HepG2 (cell line): ENCODE data around the gene STX10. TPM values are rescaled to one million over a fixed set of nuclear protein-coding genes. Genes with fewer than 3 reads are reported as not detected.
A peak's percentile ranks its signal among the peaks of the same experiment; 100 is the strongest.

Experiments used
- ARNT ChIP-seq: fragments of 450-650 bp; IDR thresholded peaks from 2 replicates; pipeline ENCODE4 v1.6.1; 2017
- CREM ChIP-seq, 2 experiments: sonication (generic) in 1 of 2; formaldehyde crosslinking in 1 of 2; IDR thresholded peaks; 2 replicates each; pipeline versions ENCODE4 v1.4.0 to v1.6.1; 2016 to 2020; ENCODE audit warnings: antibody characterized with exemption in 1 of 2, mild to moderate bottlenecking in 1 of 2, missing genetic modification reagents in 1 of 2
- DNMT3B ChIP-seq: conservative IDR thresholded peaks from 2 replicates; pipeline ENCODE4 v1.6.1; 2016; ENCODE audit warnings: missing biosample characterization, control low read depth
- DR1 ChIP-seq: sonication (generic); formaldehyde crosslinking; IDR thresholded peaks from 2 replicates; pipeline ENCODE4 v1.8.0; 2021; ENCODE audit warnings: mild to moderate bottlenecking, missing genetic modification reagents, inconsistent platforms
- GMEB2 ChIP-seq: IDR thresholded peaks from 2 replicates; pipeline ENCODE4 v1.6.1; 2016; ENCODE audit warnings: missing biosample characterization, missing genetic modification reagents, low read depth
- IKZF4 ChIP-seq: sonication (generic); formaldehyde crosslinking; IDR thresholded peaks from 2 replicates; pipeline ENCODE4 v1.5.1; 2020; ENCODE audit warnings: borderline replicate concordance, mild to moderate bottlenecking, low read depth, missing genetic modification reagents; ENCODE audit errors: not compliant biosample characterization
- IRF1 ChIP-seq: sonication (generic); formaldehyde crosslinking; IDR thresholded peaks from 2 replicates; pipeline ENCODE4 v1.4.0; 2020; ENCODE audit warnings: low read depth, mild to moderate bottlenecking, missing genetic modification reagents
- IRX3 ChIP-seq: sonication (generic); formaldehyde crosslinking; IDR thresholded peaks from 2 replicates; pipeline ENCODE4 v1.8.1; 2023; ENCODE audit warnings: mild to moderate bottlenecking, low read depth, missing genetic modification reagents, borderline replicate concordance
- PITX1 ChIP-seq: sonication (generic); formaldehyde crosslinking; IDR thresholded peaks from 2 replicates; pipeline ENCODE4 v1.5.1; 2020; ENCODE audit warnings: mild to moderate bottlenecking, missing genetic modification reagents
- RXRB ChIP-seq: IDR thresholded peaks from 2 replicates; pipeline ENCODE4 v1.6.1; 2016; ENCODE audit warnings: borderline replicate concordance, missing genetic modification reagents, missing compliant biosample characterization
- SUZ12 ChIP-seq: fragments of 150-350 bp; IDR thresholded peaks from 2 replicates; pipeline ENCODE4 v1.6.1; 2014; ENCODE audit warnings: low read depth, low read length
- ZNF333 ChIP-seq: sonication (generic); formaldehyde crosslinking; IDR thresholded peaks from 2 replicates; pipeline ENCODE4 v1.4.0; 2020; ENCODE audit warnings: mild to moderate bottlenecking, missing genetic modification reagents, borderline replicate concordance
- ZNF33B ChIP-seq: sonication (generic); formaldehyde crosslinking; IDR thresholded peaks from 2 replicates; pipeline ENCODE4 v1.5.1; 2020; ENCODE audit warnings: mild to moderate bottlenecking, missing genetic modification reagents
- ZNF619 ChIP-seq: sonication (generic); formaldehyde crosslinking; IDR thresholded peaks from 2 replicates; pipeline ENCODE4 v1.4.0; 2020; ENCODE audit warnings: mild to moderate bottlenecking, missing genetic modification reagents
- ZNF709 ChIP-seq: sonication (generic); formaldehyde crosslinking; IDR thresholded peaks from 2 replicates; pipeline ENCODE4 v1.5.0; 2020; ENCODE audit warnings: mild to moderate bottlenecking, missing genetic modification reagents
- ZNF761 ChIP-seq: sonication (generic); formaldehyde crosslinking; conservative IDR thresholded peaks from 2 replicates; pipeline ENCODE4 v1.4.0; 2020; ENCODE audit warnings: mild to moderate bottlenecking, missing genetic modification reagents
- ZNF878 ChIP-seq: sonication (generic); formaldehyde crosslinking; IDR thresholded peaks from 2 replicates; pipeline ENCODE4 v1.8.1; 2023; ENCODE audit warnings: mild to moderate bottlenecking, missing genetic modification reagents, moderate library complexity
- polyA plus RNA-seq, 8 experiments: library from polyadenylated mRNA; depleted of rRNA in 3 of 8; stranded (reverse) in 7 of 8; unstranded in 1 of 8; fragments of >200 nt; fragmentation: Illumina TruSeq in 4 of 8; extraction: Trizol in 4 of 8; gene quantifications; 2 replicates each; pipeline versions ENCODE4 v1.2.1 to v1.2.3, GENCODE V29; 2011 to 2016; ENCODE audit warnings: low read depth in 4 of 8, missing spikeins in 1 of 8, mixed read lengths in 1 of 8; ENCODE audit not compliant: insufficient read depth in 1 of 8
- total RNA-seq, 5 experiments: library from RNA; depleted of rRNA; stranded (reverse); fragments of >200 nt; fragmentation: Illumina TruSeq; extraction: Trizol; gene quantifications; 2 replicates each; pipeline ENCODE4 v1.2.3, GENCODE V29; 2016; ENCODE audit warnings: low read depth in 1 of 5
- TF ChIP-seq, protein P1 (sequence below): IDR thresholded peaks from 2 replicates; pipeline ENCODE4 v1.6.1; 2018; ENCODE audit warnings: missing genetic modification reagents, mild to moderate bottlenecking, missing compliant biosample characterization
- TF ChIP-seq, protein P2 (sequence below): sonication (generic); formaldehyde crosslinking; IDR thresholded peaks from 2 replicates; pipeline ENCODE4 v1.4.0; 2020; ENCODE audit warnings: missing genetic modification reagents
- TF ChIP-seq, protein P3 (sequence below): sonication (generic); formaldehyde crosslinking; IDR thresholded peaks from 2 replicates; pipeline ENCODE4 v1.5.0; 2020; ENCODE audit warnings: mild to moderate bottlenecking, missing genetic modification reagents
- TF ChIP-seq, protein P4 (sequence below): sonication (generic); formaldehyde crosslinking; IDR thresholded peaks from 2 replicates; pipeline ENCODE4 v1.4.0; 2020; ENCODE audit warnings: missing genetic modification reagents

Gene STX10
- total and polyA plus RNA-seq, 2 of the 13 experiments (the other 11 are each of a cell fraction or from before 2014, with no cell fraction given) = 47.9 to 66.4 TPM

- TF ChIP-seq DR1 (no peak), ZNF619 (CRISPR knock-in tag) (no peak), IRF1 (CRISPR knock-in tag) (no peak), GMEB2 (CRISPR knock-in tag) (no peak), ZNF33B (CRISPR knock-in tag) (no peak), ZNF878 (CRISPR knock-in tag) (no peak), CREM (IDR thresholded peaks at IDR 0.05) (no peak), CREM (CRISPR knock-in tag; IDR thresholded peaks at IDR 0.05) (no peak), ZNF333 (CRISPR knock-in tag) (no peak), IKZF4 (CRISPR knock-in tag) (no peak), SUZ12 (no peak), ZNF761 (CRISPR knock-in tag) (no peak), DNMT3B (no peak), PITX1 (CRISPR knock-in tag) (peak; percentile 27; the same call in 1 of the 2 replicates), ARNT (no peak), ZNF709 (CRISPR knock-in tag) (no peak), IRX3 (CRISPR knock-in tag) (no peak), RXRB (CRISPR knock-in tag) (peak; percentile 73)
- TF ChIP-seq, protein P1, sequence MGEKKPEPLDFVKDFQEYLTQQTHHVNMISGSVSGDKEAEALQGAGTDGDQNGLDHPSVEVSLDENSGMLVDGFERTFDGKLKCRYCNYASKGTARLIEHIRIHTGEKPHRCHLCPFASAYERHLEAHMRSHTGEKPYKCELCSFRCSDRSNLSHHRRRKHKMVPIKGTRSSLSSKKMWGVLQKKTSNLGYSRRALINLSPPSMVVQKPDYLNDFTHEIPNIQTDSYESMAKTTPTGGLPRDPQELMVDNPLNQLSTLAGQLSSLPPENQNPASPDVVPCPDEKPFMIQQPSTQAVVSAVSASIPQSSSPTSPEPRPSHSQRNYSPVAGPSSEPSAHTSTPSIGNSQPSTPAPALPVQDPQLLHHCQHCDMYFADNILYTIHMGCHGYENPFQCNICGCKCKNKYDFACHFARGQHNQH (CRISPR knock-in tag) = 0 out of 2 replicates have a peak, but pooled peaks have one; percentile 32
- TF ChIP-seq, protein P2, sequence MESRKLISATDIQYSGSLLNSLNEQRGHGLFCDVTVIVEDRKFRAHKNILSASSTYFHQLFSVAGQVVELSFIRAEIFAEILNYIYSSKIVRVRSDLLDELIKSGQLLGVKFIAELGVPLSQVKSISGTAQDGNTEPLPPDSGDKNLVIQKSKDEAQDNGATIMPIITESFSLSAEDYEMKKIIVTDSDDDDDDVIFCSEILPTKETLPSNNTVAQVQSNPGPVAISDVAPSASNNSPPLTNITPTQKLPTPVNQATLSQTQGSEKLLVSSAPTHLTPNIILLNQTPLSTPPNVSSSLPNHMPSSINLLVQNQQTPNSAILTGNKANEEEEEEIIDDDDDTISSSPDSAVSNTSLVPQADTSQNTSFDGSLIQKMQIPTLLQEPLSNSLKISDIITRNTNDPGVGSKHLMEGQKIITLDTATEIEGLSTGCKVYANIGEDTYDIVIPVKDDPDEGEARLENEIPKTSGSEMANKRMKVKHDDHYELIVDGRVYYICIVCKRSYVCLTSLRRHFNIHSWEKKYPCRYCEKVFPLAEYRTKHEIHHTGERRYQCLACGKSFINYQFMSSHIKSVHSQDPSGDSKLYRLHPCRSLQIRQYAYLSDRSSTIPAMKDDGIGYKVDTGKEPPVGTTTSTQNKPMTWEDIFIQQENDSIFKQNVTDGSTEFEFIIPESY (CRISPR knock-in tag) = no peak
- TF ChIP-seq, protein P3, sequence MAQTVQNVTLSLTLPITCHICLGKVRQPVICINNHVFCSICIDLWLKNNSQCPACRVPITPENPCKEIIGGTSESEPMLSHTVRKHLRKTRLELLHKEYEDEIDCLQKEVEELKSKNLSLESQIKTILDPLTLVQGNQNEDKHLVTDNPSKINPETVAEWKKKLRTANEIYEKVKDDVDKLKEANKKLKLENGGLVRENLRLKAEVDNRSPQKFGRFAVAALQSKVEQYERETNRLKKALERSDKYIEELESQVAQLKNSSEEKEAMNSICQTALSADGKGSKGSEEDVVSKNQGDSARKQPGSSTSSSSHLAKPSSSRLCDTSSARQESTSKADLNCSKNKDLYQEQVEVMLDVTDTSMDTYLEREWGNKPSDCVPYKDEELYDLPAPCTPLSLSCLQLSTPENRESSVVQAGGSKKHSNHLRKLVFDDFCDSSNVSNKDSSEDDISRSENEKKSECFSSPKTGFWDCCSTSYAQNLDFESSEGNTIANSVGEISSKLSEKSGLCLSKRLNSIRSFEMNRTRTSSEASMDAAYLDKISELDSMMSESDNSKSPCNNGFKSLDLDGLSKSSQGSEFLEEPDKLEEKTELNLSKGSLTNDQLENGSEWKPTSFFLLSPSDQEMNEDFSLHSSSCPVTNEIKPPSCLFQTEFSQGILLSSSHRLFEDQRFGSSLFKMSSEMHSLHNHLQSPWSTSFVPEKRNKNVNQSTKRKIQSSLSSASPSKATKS (CRISPR knock-in tag) = no peak
- TF ChIP-seq, protein P4, sequence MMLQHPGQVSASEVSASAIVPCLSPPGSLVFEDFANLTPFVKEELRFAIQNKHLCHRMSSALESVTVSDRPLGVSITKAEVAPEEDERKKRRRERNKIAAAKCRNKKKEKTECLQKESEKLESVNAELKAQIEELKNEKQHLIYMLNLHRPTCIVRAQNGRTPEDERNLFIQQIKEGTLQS (CRISPR knock-in tag) = no peak
Measured at GRCh38 chr19:13095934-13096927, 53.9 kb downstream of the STX10 start (continued).
